Activated CD4-positive, alpha-beta T cell treated with anti-CD3 and anti-CD28 coated beads, Interleukin-2, amount 10 ng/mL, durations not matched to agents 7 days and 5 days (primary cell): ENCODE measurements around the gene CD40. TPM values are rescaled to one million over a fixed set of nuclear protein-coding genes. Genes with fewer than 3 reads are reported as not detected.

Experiments
- CTCF ChIA-PET: fragments of 350-600 bp; sonication (Branson Sonifier 250); formaldehyde crosslinking; loops from one replicate; lab custom pipeline; 2021; ENCODE audit warnings: antibody characterized with exemption; lab: Charles Lee
- POLR2A ChIA-PET: fragments of 350-600 bp; sonication (Branson Sonifier 250); formaldehyde crosslinking; loops from one replicate; lab custom pipeline; 2021; ENCODE audit warnings: antibody characterized with exemption; lab: Charles Lee
- DNase-seq: peaks from one replicate; pipeline ENCODE4 v3.0.0-alpha.2; 2020
- H3K27ac Mint-ChIP-seq: one replicate; pipeline ENCODE4 v1.8.0; 2021; ENCODE audit warnings: mild to moderate bottlenecking, moderate library complexity, mixed read lengths
- H3K27me3 Mint-ChIP-seq: one replicate; pipeline ENCODE4 v1.8.0; 2021; ENCODE audit warnings: mixed read lengths
- H3K36me3 Mint-ChIP-seq: one replicate; pipeline ENCODE4 v1.8.0; 2021; ENCODE audit warnings: low read depth, mixed read lengths
- H3K4me1 Mint-ChIP-seq: one replicate; pipeline ENCODE4 v1.8.0; 2021; ENCODE audit warnings: mixed read lengths
- H3K4me3 Mint-ChIP-seq: one replicate; pipeline ENCODE4 v1.8.0; 2021; ENCODE audit warnings: mild to moderate bottlenecking, moderate library complexity, mixed read lengths
- H3K9me3 Mint-ChIP-seq: one replicate; pipeline ENCODE4 v1.8.0; 2021; ENCODE audit warnings: mixed read lengths
- total RNA-seq, 2 experiments: library from RNA; stranded (reverse); gene quantifications; one replicate each; pipeline ENCODE4 v1.2.3, GENCODE V29; 2021

Gene CD40
- total RNA-seq, 2 experiments from 2014 or later = 1.1 to 1.5 TPM

DNA sequence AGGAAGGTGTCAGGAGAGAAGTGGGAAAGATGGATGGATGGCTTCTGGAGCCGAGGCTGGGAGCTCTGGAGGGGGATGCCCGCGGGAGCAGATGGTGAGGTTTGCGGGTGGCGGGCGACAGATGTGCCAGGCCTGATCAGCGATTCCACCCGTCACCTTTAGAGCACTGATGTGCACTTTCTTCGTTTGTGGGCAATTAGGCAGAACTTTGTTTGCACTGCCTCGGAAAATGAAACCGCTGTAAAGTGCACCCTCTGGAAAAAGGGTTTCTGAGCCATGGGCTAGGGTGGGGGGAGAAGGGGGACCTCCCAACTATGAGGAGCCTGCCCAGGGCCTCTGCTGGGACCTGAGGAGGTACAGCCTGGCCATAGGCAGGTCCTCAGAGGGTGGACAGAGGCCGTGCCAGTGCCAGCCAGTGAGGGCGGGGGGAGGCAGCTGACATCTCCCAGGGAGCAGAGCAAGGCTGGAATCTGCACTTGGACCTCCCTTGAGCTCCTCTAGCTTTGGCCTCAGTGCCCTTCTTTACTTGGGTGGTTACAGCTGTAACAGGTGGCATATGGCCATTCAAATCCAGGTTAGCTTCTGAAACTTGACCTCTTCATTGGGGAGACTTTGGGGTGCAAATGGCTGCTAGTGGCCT lies 58.7 kb downstream of the CD40 start:
- Mint-ChIP-seq H3K9me3 (no peaks in the 10 kb centered on the region), H3K4me3 (no peak overlapping the region), H3K27me3 (peaks cover 39% of the 10 kb centered on the region), H3K27ac (no peak overlapping the region), H3K36me3 (no peaks in the 10 kb centered on the region), H3K4me1 (no peaks in the 10 kb centered on the region)
- DNase-seq = no peak
- CTCF ChIA-PET = no interaction called here
- POLR2A ChIA-PET = no interaction called here

- no peaks in the 10 kb centered on the region for H3K4me1 Mint-ChIP-seq
- ChIA-PET CTCF (no interaction called here), POLR2A (no interaction called here)
- H3K27ac Mint-ChIP-seq = no peak overlapping the region
- DNase-seq = no peak
- no peaks in the 10 kb centered on the region for H3K36me3 Mint-ChIP-seq
- H3K27me3 Mint-ChIP-seq = peaks cover 33% of the 10 kb centered on the region
- H3K9me3 Mint-ChIP-seq = no peaks in the 10 kb centered on the region
- H3K4me3 Mint-ChIP-seq = no peak overlapping the region
Measured at GRCh38 chr20:46177768-46178167, 59.7 kb downstream of the CD40 start.

DNA sequence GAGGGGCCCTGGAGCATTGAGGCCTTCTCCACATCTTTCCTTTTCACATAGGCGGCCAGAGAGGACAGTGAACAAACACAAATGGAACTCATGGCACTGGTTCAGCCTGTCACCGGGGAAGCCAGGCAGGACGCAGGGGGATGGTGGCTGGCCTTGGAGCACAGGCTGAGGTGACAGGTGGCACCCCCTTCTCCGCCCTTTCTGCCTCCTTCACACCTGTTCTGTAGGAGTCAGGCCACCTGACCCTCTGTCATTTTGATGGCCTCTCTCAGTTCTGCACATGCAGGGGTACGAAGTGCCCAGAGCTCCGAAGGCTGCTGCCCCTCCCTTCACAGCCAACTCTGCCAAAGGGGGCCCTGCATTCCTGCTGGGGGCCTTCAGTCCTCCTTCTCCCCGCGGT lies 60.8 kb downstream of the CD40 start:
- H3K27ac Mint-ChIP-seq = no peak overlapping the region
- CTCF ChIA-PET = interaction anchor here (1.8 kb wide), 1 partner anchor 156 kb away, joined by 4 read pairs; no protein-coding TSS in a partner anchor
- H3K36me3 Mint-ChIP-seq = no peaks in the 10 kb centered on the region
- H3K4me3 Mint-ChIP-seq = no peak overlapping the region
- POLR2A ChIA-PET = no interaction called here
- no peak for DNase-seq
- H3K4me1 Mint-ChIP-seq = no peaks in the 10 kb centered on the region
- H3K27me3 Mint-ChIP-seq = peaks cover 21% of the 10 kb centered on the region
- no peaks in the 10 kb centered on the region for H3K9me3 Mint-ChIP-seq

Other genes with a start within 250 kb of the CD40 start
- 10 to 100 TPM in 1 of 2 experiments, 1 to 10 TPM in 1; 9.8 to 11.5 TPM for gene ZSWIM1, start 237.1 kb upstream of the CD40 start, total RNA-seq
- under 1 TPM; 0.56 to 0.84 TPM for gene SPATA25, start 230.7 kb upstream of the CD40 start, total RNA-seq
- 1 to 10 TPM; 2.6 TPM for gene NEURL2, start 227.1 kb upstream of the CD40 start, total RNA-seq
- gene CTSA, start 227.0 kb upstream of the CD40 start, total RNA-seq = 10 to 100 TPM; 64.9 to 76.3 TPM
- gene PLTP, start 206.2 kb upstream of the CD40 start, total RNA-seq = under 1 TPM; 0.81 to 0.82 TPM
- gene PCIF1, start 183.6 kb upstream of the CD40 start, total RNA-seq = 10 to 100 TPM; 44.0 to 44.6 TPM
- 10 to 100 TPM; 40.4 to 41.2 TPM for gene ZNF335, start 146.1 kb upstream of the CD40 start, total RNA-seq
- not detected for gene MMP9, start 109.4 kb upstream of the CD40 start, total RNA-seq
- under 1 TPM; 0.42 to 0.87 TPM for gene SLC12A5, start 89.1 kb upstream of the CD40 start, total RNA-seq
- gene NCOA5, start 28.4 kb upstream of the CD40 start, total RNA-seq = 10 to 100 TPM; 30.9 to 35.0 TPM
- not detected for gene CDH22, start 190.2 kb downstream of the CD40 start, total RNA-seq